Thyroid gland (tissue), 4 donors: Measurements from ENCODE around the gene P2RY11.

Source experiments
- POLR2A ChIP-seq, 2 donors: fragments of 450-650 bp; IDR thresholded peaks; one replicate each; pipeline ENCODE4 v1.6.1; 2017; ENCODE audit warnings: antibody characterized with exemption in 2 of 2, mild to moderate bottlenecking in 2 of 2, moderate library complexity in 1 of 2
- TF ChIP-seq, protein P1 (sequence below), 6 experiments: fragments of 200-600 bp in 3 of 6; fragments of 450-650 bp in 3 of 6; sonication (generic) in 3 of 6; IDR thresholded peaks; one replicate each; pipeline ENCODE4 v1.5.1; 2016 to 2019; ENCODE audit warnings: antibody characterized with exemption in 6 of 6, mild to moderate bottlenecking in 2 of 6, inconsistent platforms in 1 of 6, moderate library complexity in 1 of 6

DNA sequence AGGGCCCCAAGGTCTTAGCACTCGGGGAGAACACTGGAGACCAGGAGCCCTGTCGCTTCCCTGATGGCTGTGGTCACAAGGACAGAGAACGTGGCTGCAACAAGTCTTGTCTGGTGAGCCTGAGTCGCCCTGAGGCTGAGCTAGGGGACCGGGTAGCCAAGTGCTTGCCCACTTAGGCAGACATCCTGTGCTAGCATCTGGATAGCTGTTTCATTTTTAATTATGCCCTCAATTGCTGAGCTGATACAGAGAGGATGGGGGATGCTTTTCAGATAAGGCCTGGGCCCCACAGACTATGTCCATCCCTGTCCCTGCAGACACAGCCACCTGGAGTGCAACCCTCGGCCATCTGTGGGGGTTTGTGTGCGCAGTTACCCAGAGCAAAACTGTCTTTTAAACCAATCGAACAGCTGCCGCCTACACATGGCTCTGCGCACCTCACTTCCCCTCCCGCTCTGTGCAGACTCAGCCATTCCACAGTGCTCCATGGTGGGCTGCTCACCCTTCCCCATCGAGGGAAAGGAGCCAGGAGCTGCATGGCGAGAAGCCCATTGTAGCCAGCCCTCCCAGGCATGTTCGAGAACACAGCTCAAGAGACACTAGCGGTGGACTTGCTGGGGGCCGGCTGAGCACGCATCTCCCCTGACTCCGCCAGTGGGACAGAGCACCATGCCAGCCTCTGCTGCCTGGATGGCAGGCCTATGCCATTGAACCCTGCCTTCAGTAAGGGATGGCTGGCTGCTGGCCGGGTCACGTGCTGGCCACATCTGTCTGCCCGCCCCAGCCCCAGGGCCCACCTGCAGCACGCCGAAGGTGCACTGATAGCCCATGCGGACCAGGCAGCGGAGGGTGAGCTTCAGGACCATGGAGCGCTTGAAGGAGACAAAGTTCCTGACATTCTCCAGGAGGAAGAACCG, 27.6 kb downstream of the P2RY11 start:
- no peak for TF ChIP-seq POLR2A (IDR thresholded peaks at IDR 0.05)
- TF ChIP-seq, protein P1, sequence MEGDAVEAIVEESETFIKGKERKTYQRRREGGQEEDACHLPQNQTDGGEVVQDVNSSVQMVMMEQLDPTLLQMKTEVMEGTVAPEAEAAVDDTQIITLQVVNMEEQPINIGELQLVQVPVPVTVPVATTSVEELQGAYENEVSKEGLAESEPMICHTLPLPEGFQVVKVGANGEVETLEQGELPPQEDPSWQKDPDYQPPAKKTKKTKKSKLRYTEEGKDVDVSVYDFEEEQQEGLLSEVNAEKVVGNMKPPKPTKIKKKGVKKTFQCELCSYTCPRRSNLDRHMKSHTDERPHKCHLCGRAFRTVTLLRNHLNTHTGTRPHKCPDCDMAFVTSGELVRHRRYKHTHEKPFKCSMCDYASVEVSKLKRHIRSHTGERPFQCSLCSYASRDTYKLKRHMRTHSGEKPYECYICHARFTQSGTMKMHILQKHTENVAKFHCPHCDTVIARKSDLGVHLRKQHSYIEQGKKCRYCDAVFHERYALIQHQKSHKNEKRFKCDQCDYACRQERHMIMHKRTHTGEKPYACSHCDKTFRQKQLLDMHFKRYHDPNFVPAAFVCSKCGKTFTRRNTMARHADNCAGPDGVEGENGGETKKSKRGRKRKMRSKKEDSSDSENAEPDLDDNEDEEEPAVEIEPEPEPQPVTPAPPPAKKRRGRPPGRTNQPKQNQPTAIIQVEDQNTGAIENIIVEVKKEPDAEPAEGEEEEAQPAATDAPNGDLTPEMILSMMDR (IDR thresholded peaks at IDR 0.05): no peak
